Chondrocyte (in vitro differentiated cells): ENCODE results near the gene TBX5. TPM values are rescaled to one million over a fixed set of nuclear protein-coding genes. Genes with fewer than 3 reads are reported as not detected.

Source experiments
- DNase-seq: peaks from one replicate; pipeline ENCODE4 v3.0.0; 2021; ENCODE audit warnings: mixed read lengths, low spot score
- H3K27ac Mint-ChIP-seq: one replicate; pipeline ENCODE4 v1.8.0; 2021; ENCODE audit warnings: mild to moderate bottlenecking, moderate library complexity, mixed read lengths; ENCODE audit not compliant: unreplicated experiment
- H3K27me3 Mint-ChIP-seq: 2 replicates; pipeline ENCODE4 v1.8.0; 2021; ENCODE audit warnings: low read depth, mixed read lengths
- H3K36me3 Mint-ChIP-seq: 2 replicates; pipeline ENCODE4 v1.8.0; 2021; ENCODE audit warnings: low read depth, mixed read lengths
- H3K4me1 Mint-ChIP-seq: 2 replicates; pipeline ENCODE4 v1.8.0; 2021; ENCODE audit warnings: low read depth, mild to moderate bottlenecking, mixed read lengths
- H3K4me3 Mint-ChIP-seq: one replicate; pipeline ENCODE4 v1.8.0; 2021; ENCODE audit warnings: mild to moderate bottlenecking, moderate library complexity, mixed read lengths; ENCODE audit not compliant: unreplicated experiment
- H3K9me3 Mint-ChIP-seq: 2 replicates; pipeline ENCODE4 v1.8.0; 2021; ENCODE audit warnings: low read depth, mixed read lengths
- CTCF ChIP-seq: fragments of 200-600 bp; sonication (generic); IDR thresholded peaks from 2 replicates; pipeline ENCODE4 v1.5.0; 2021; ENCODE audit warnings: antibody characterized with exemption, mild to moderate bottlenecking, moderate library complexity
- total RNA-seq: library from RNA; stranded (reverse); gene quantifications from 3 replicates; pipeline ENCODE4 v1.2.1, GENCODE V29; 2021

TBX5 gene
- total RNA-seq, 1 donor from 2014 or later, result not detected

GRCh38 chr12:114401328-114402083 is 4.4 kb downstream of the TBX5 start:
- peaks cover 4% of the 10 kb centered on the region for H3K36me3 Mint-ChIP-seq
- no peak overlapping the region for H3K4me3 Mint-ChIP-seq
- TF ChIP-seq CTCF, result no peak
- DNase-seq, result no peak
- no peaks in the 10 kb centered on the region for H3K9me3 Mint-ChIP-seq
- H3K27ac Mint-ChIP-seq, result no peak overlapping the region
- peaks cover 6% of the 10 kb centered on the region for H3K4me1 Mint-ChIP-seq
- H3K27me3 Mint-ChIP-seq, result peaks cover 96% of the 10 kb centered on the region

GRCh38 chr12:114400925-114401324 is 5.0 kb downstream of the TBX5 start:
- H3K9me3 Mint-ChIP-seq, result no peaks in the 10 kb centered on the region
- H3K27ac Mint-ChIP-seq, result no peak overlapping the region
- H3K4me3 Mint-ChIP-seq, result no peak overlapping the region
- H3K27me3 Mint-ChIP-seq, result peaks cover 93% of the 10 kb centered on the region
- peaks cover 6% of the 10 kb centered on the region for H3K4me1 Mint-ChIP-seq
- no peak for DNase-seq
- H3K36me3 Mint-ChIP-seq, result peaks cover 4% of the 10 kb centered on the region
- no peak for TF ChIP-seq CTCF

DNA sequence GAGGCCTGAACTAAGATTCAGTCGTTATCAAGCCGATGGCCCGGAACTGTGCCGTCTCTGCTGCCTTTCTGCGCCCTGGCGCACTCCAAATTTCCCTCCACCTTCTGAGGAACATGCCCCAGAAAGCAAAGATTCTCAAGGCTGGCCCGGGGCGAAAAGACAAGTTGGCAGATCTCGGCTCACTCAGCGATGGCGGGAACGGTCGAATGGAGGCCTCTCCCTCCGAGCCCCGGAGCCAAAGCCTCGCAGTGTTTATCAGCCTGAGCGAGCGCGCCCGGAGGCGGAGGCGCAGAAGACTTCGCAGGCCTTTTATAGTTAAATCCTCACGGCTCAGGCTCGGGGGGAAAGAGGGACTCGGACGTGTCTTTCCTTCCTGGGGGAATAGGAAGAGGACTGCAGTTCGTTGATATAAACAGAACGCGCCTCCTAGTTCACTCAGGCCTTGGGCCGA is 5.6 kb downstream of the TBX5 start:
- no peaks in the 10 kb centered on the region for H3K9me3 Mint-ChIP-seq
- no peak overlapping the region for H3K4me3 Mint-ChIP-seq
- H3K27me3 Mint-ChIP-seq, result peaks cover 93% of the 10 kb centered on the region
- no peak for TF ChIP-seq CTCF
- DNase-seq, result no peak
- peaks cover 3% of the 10 kb centered on the region for H3K4me1 Mint-ChIP-seq
- H3K36me3 Mint-ChIP-seq, result peaks cover 2% of the 10 kb centered on the region
- no peak overlapping the region for H3K27ac Mint-ChIP-seq

GRCh38 chr12:114399664-114400211 is 6.2 kb downstream of the TBX5 start:
- no peaks in the 10 kb centered on the region for H3K9me3 Mint-ChIP-seq
- peaks cover 93% of the 10 kb centered on the region for H3K27me3 Mint-ChIP-seq
- TF ChIP-seq CTCF, result no peak
- no peak overlapping the region for H3K27ac Mint-ChIP-seq
- no peak overlapping the region for H3K4me3 Mint-ChIP-seq
- DNase-seq, result no peak
- no peaks in the 10 kb centered on the region for H3K4me1 Mint-ChIP-seq
- peaks cover 2% of the 10 kb centered on the region for H3K36me3 Mint-ChIP-seq

- Mint-ChIP-seq H3K4me1 (no peaks in the 10 kb centered on the region), H3K9me3 (no peaks in the 10 kb centered on the region), H3K4me3 (no peak overlapping the region), H3K27me3 (peaks cover 91% of the 10 kb centered on the region), H3K36me3 (peaks cover 2% of the 10 kb centered on the region), H3K27ac (no peak overlapping the region)
- TF ChIP-seq CTCF, result no peak
- no peak for DNase-seq
Measured at GRCh38 chr12:114397978-114398881, 7.7 kb downstream of the TBX5 start.
